ENCODE results near the gene RFXANK. TPM values are rescaled to one million over a fixed set of nuclear protein-coding genes. Genes with fewer than 3 reads are reported as not detected.

Gene RFXANK
- total RNA-seq, 2 donors from 2014 or later = 57.4 to 70.0 TPM

DNA sequence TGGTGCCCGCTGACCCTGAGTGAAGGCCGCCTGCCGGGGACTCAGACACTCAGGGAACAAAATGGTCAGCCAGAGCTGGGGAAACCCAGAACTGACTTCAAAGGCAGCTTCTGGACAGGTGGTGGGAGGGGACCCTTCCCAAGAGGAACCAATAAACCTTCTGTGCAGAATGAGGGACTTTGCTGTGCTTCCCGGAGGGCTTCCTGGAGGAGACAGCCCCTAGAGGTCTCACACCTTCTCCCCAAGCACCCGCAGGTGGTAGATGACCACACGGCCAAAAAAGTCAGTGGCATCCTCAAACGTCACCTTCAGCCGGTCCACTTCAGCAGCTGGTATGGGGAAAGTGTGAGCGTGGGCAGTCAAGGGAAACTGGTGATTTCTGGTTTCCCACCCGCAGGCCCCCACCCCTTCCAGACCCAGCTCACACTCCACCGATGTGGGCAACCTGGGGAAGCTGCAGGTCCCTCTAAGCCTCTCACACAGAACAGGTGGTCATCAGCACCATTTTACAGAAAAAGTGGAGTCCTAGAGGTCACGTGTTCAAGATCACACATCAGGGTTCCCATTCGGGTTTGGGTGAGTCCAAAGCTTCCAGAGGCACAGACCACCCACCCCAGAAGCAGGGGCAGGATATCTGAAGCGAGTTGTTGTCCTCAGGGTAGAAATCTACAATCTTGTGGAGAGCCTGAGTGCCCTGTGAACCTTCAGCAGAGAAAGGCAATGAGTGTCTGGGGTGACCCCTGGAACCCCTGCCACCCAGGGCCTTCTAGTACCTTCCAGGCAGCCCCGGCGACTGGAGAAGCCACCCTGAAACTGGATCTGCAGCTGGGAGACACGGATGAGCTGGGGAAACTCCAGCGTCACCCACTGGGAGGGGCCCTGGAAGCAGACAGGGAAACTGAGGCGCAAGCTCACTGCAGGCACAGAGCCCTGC lies 9.9 kb downstream of the RFXANK start:
- Histone ChIP-seq H3K9me3 (no peaks in the 10 kb centered on the region), H3K4me3 (peak overlapping the region; percentile 86), H3K9ac (ENCODE audit: low read depth in 2 of 2, low read length in 2 of 2) (peak overlapping the region; percentile 75 to 98), H3K27ac (no peak overlapping the region), H3K27me3 (no peaks in the 10 kb centered on the region), H3K36me3 (peaks cover 6% of the 10 kb centered on the region), H3K4me1 (no peaks in the 10 kb centered on the region)
- no peak for DNase-seq
- intact Hi-C loops (cut with DNase I) = no loop called here
- TF ChIP-seq, protein P1, sequence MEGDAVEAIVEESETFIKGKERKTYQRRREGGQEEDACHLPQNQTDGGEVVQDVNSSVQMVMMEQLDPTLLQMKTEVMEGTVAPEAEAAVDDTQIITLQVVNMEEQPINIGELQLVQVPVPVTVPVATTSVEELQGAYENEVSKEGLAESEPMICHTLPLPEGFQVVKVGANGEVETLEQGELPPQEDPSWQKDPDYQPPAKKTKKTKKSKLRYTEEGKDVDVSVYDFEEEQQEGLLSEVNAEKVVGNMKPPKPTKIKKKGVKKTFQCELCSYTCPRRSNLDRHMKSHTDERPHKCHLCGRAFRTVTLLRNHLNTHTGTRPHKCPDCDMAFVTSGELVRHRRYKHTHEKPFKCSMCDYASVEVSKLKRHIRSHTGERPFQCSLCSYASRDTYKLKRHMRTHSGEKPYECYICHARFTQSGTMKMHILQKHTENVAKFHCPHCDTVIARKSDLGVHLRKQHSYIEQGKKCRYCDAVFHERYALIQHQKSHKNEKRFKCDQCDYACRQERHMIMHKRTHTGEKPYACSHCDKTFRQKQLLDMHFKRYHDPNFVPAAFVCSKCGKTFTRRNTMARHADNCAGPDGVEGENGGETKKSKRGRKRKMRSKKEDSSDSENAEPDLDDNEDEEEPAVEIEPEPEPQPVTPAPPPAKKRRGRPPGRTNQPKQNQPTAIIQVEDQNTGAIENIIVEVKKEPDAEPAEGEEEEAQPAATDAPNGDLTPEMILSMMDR (IDR thresholded peaks at IDR 0.05) = no peak

DNA sequence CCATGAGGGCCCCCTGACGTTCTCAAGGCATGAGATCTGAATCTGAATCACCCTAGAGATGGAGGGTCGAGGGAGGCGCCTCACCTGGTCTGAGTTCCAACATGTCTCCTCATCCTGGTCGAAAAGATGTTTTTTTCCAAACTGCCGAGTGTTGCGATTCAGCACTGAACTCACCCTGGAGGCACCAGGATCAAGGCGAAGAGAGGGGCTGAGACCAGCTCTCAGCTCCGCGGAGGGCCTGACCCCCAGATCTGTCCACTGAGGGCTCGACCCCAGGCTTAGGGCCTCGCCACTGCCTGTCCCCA lies 10.6 kb downstream of the RFXANK start:
- no peak for DNase-seq
- H3K27ac ChIP-seq = peak overlapping the region; percentile 68
- H3K27me3 ChIP-seq = no peaks in the 10 kb centered on the region
- peak overlapping the region; percentile 86 for H3K4me3 ChIP-seq
- no peaks in the 10 kb centered on the region for H3K9me3 ChIP-seq
- peak overlapping the region; percentile 75 to 98 for H3K9ac ChIP-seq (ENCODE audit: low read depth in 2 of 2, low read length in 2 of 2)
- intact Hi-C loops (cut with DNase I) = no loop called here
- TF ChIP-seq, protein P1 (IDR thresholded peaks at IDR 0.05) = no peak
- peaks cover 6% of the 10 kb centered on the region for H3K36me3 ChIP-seq
- no peaks in the 10 kb centered on the region for H3K4me1 ChIP-seq

DNA sequence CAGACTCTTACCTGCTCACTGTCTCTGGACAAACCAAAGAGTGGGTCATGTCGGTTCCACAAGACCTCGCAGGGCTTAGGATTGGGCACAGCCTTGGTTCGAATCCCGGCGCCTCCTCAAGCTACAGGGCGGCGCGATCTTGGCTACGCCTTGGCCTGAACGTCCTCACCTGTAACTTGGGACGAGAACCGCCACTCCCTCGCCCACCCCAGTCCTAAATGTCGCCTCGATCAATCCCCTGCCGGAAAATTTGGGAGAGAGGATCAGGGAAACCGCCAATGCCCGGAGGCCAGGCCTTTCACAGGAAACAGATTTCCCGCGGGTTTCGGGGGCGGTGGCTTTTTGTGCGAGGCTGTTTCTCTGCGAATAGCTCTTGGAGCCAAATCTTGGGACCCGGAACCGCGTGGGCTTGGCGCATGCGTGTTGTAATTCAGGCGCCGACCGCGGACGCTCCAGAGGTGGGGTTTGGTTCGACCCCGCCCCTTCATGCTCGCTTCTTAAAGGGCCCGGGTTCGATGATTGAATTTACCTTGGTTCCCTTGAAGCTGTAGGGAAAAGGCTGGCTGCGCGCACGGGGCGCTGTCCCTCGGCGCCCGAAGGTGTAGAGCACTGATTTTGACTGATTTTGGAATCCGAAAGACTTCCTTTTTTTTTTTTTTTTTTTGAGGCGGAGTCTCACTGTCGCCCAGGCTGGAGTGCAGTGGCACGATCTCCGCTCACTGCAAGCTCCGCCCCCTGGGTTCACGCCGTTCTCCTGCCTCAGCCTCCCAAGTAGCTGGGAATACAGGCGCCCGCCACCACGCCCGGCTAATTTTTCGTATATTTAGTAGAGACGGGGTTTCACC lies 11.2 kb downstream of the RFXANK start, which contains the start of gene NR2C2AP:
Gene NR2C2AP (minus strand): TSS at position 403 of the 845 bp plus-strand sequence. CDS start 354 bp downstream, at position 49.
- TF ChIP-seq, protein P1 (IDR thresholded peaks at IDR 0.05) = no peak
- H3K4me3 ChIP-seq = peak within 1 kb of the TSS; percentile 86
- H3K9ac ChIP-seq (ENCODE audit: low read depth in 2 of 2, low read length in 2 of 2) = peak within 1 kb of the TSS; percentile 75 to 98
- intact Hi-C loops (cut with DNase I) = no loop called here
- peak within 1 kb of the TSS; percentile 68 for H3K27ac ChIP-seq
- no peaks in the 10 kb centered on the region for H3K4me1 ChIP-seq
- no peaks in the 10 kb centered on the region for H3K27me3 ChIP-seq
- no peaks in the 10 kb centered on the region for H3K9me3 ChIP-seq
- peak; percentile 96 for DNase-seq
- peaks cover 5% of the 10 kb centered on the region for H3K36me3 ChIP-seq

DNA sequence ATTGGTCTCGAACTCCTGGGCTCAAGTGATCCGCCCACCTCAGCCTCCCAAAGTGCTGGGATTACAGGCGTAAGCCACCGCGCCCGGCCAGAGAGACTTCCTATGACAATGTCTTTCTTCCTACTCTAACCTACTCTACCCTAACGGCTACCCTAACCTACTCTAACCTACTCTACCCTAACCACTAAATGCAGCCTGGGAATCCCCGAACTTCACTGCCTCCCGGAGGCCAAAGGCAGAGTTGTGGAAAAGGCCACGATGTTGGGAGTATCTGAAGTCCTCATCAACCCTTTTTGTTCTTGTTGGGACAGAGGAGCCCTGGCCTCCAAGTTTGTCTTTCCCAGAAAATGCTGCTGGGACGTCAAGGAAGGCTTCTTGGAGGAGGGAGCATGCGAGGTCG lies 12.1 kb downstream of the RFXANK start:
- DNase-seq = no peak
- Histone ChIP-seq H3K4me3 (no peak overlapping the region), H3K36me3 (no peaks in the 10 kb centered on the region), H3K9me3 (no peaks in the 10 kb centered on the region), H3K27me3 (no peaks in the 10 kb centered on the region), H3K4me1 (no peaks in the 10 kb centered on the region), H3K9ac (ENCODE audit: low read depth in 2 of 2, low read length in 2 of 2) (no peak overlapping the region), H3K27ac (no peak overlapping the region)
- TF ChIP-seq, protein P1 (IDR thresholded peaks at IDR 0.05) = no peak
- intact Hi-C loops (cut with DNase I) = no loop called here

Measured in colonic mucosa (tissue), 4 donors.